SK-N-DZ (cell line): ENCODE results near the gene DHX34. TPM values are rescaled to one million over a fixed set of nuclear protein-coding genes. Genes with fewer than 3 reads are reported as not detected.
"Not testable (repeated sequence)": the region's sequence is repeated elsewhere in the genome, so short reads cannot be mapped to it uniquely, and the experiment has no call there.

ENCODE experiments used
- DNase-seq: peaks from one replicate; pipeline ENCODE4 v3.0.0-alpha.2; 2015; ENCODE audit warnings: low spot score
- polyA plus RNA-seq, 2 experiments: library from polyadenylated mRNA; depleted of rRNA; stranded (reverse); fragments of >200 nt; gene quantifications; 2 replicates each; pipeline ENCODE4 v1.2.3, GENCODE V29; 2014

Gene DHX34, protein sequence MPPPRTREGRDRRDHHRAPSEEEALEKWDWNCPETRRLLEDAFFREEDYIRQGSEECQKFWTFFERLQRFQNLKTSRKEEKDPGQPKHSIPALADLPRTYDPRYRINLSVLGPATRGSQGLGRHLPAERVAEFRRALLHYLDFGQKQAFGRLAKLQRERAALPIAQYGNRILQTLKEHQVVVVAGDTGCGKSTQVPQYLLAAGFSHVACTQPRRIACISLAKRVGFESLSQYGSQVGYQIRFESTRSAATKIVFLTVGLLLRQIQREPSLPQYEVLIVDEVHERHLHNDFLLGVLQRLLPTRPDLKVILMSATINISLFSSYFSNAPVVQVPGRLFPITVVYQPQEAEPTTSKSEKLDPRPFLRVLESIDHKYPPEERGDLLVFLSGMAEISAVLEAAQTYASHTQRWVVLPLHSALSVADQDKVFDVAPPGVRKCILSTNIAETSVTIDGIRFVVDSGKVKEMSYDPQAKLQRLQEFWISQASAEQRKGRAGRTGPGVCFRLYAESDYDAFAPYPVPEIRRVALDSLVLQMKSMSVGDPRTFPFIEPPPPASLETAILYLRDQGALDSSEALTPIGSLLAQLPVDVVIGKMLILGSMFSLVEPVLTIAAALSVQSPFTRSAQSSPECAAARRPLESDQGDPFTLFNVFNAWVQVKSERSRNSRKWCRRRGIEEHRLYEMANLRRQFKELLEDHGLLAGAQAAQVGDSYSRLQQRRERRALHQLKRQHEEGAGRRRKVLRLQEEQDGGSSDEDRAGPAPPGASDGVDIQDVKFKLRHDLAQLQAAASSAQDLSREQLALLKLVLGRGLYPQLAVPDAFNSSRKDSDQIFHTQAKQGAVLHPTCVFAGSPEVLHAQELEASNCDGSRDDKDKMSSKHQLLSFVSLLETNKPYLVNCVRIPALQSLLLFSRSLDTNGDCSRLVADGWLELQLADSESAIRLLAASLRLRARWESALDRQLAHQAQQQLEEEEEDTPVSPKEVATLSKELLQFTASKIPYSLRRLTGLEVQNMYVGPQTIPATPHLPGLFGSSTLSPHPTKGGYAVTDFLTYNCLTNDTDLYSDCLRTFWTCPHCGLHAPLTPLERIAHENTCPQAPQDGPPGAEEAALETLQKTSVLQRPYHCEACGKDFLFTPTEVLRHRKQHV
- 10.8 and 12.8 TPM in 2 replicates for polyA plus RNA-seq (2014; cell fraction: cytosol; rRNA removed)
- 14.2 and 24.6 TPM in 2 replicates for polyA plus RNA-seq (2014; cell fraction: nucleus; rRNA removed)

DNA sequence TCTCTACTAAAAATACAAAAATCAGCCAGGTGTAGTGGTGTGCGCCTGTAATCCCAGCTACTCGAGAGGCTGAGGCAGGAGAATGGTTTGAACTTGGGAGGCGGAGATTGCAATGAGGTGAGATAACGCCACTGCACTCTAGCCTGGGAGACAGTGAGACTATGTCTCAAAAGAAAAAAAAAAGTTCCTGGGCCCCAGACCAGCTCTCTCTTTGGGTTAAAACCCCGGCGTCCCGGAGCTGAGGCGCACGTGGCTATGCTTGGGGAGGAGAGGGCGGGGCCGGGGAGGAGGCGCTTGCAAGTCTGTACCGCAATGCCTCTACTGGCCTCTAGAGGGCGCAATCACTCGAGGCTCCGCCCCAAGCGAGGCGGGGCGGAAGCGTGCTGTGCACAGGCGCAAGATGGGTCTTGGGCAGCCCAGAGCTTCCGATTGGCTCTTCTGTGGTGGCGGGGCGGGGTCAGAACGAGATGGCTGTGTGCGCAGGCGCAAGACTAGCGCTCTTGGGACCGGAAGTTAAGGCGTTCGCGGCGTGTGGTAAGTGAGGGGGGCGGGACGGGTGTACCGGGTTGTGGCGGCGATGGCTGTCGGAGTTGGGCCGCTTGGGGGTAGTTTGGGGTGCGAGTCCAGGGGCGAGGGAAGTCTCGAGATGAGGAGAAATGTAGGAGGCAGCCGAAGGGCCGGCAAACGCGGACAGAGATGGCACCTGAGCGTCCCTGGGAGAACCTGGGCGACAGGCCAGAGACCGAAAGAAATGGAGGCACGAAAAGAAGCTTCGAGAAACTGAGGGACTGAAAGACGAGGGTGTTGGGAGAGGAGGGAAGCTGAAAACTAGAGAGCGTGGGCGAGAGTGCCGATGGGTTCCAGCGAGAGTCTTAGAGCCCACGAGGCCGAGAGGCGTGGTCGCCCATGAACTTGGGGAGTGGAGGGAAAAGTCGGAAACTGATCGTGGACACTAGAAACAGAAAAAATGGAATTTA is at the start of gene DHX34:
DHX34 (plus strand) TSS at position 497 of the 977 bp plus-strand sequence. CDS start 3,716 bp downstream, outside the sequence.
- DNase-seq, result peak; percentile 94

DNA sequence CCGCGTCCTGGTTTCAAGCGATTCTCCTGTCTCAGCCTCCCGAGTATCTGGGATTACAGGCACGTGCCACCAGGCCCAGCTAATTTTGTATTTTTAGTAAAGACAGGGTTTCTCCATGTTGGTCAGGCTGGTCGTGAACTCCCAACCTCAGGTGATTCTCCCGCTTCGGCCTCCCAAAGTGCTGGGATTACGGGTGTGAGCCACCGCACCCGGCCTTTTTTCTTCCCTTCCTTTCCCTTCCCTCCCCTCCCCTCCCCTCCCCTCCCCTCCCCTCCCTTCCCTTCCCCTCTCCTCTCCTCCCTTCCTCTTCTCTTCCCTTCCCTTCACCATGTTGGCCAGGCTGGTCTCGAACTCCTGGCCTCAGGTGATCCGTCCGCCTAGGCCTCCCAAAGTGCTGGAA is 48.2 kb upstream of the DHX34 start:
- not testable (repeated sequence) for DNase-seq

DNA sequence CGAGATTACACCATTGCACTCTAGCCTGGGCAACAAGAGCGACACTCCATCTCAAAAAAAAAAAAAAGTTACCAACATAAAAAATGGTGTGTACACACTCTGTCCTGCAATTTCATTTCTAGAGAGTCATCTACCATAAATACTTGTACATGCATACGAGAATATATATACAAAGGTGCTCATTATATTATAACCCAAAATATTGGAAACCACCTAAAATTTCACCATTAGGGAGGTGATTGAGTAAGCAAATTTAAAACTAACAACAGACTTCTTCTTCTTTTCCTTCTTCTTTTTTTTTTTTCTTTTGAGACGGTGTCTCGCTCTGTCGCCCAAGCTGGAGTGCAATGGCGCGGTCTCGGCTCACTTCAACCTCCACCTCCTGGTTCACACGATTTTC is 46.9 kb upstream of the DHX34 start:
- DNase-seq, result no peak

DNA sequence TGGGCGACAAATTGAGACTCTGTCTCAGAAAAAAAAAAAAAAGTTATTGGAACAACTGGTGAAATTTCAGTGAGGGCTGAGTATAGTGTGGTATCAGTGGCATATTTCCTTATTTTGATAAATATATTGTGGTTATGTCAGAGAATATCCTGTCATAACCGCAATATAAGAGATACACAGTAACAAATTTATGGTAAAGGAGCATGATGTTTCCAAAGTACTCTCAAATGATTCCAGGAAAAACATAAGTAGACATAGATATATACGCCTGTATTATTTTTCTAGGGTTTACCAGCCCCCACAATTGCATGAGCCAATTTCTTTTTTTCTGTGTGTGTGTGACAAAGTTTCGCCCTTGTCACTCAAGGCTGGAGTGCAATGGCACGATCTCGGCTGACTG is 45.1 kb upstream of the DHX34 start:
- no peak for DNase-seq

GRCh38 chr19:47305309-47305751 is 43.8 kb upstream of the DHX34 start:
- peak; percentile 59 for DNase-seq

GRCh38 chr19:47306303-47306702 is 42.8 kb upstream of the DHX34 start:
- no peak for DNase-seq

DNA sequence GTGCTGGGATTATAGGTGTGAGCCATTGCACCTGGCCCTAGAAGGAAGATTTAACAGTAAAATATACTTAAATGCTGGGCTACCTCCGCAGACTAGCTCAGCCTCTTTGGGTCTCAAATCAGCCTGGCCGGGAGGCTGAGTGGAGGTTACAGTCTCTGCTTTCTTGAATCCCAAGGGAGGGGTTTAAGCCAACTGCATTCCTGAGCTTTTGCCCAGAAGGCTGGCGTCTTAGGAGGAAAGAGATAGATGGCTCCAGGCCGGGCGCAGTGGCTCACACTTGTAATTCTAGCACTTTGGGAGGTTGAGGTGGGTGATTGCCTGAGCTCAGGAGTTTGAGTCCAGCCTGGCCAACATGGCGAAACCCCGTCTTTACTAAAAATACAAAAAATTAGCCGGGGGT is 40.1 kb upstream of the DHX34 start:
- DNase-seq, result no peak

- DNase-seq, result no peak
Observed at GRCh38 chr19:47309608-47310007, 39.5 kb upstream of the DHX34 start, which contains the start of gene C5AR1. Gene C5AR1, plus strand, starts transcription at chr19:47309861. Its CDS starts 35 bp downstream, at chr19:47309896.

GRCh38 chr19:47310323-47310722 is 38.8 kb upstream of the DHX34 start:
- no peak for DNase-seq

DNA sequence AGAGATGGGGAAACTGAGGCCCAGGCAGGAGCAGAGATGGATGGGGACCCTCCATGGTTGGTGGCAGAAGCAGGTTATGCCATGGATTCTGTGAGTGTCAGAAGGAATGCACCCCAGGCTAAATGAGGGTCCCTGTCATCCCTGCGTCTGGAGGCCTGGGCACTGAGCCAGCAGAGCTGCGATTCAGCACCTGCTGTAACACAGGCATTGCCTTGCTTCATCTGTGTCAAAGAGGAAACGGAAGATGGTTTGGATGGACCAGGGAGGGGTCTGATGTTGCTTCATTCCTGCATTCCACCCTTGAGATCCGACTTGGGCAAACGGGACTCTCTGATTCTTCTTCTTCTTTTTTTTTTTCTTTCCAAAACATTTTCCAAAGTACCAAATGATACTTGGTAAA is 38.3 kb upstream of the DHX34 start:
- DNase-seq, result no peak

- no peak for DNase-seq
Observed at GRCh38 chr19:47312366-47313006, 36.6 kb upstream of the DHX34 start.

- DNase-seq, result no peak
Observed at GRCh38 chr19:47313754-47314295, 35.3 kb upstream of the DHX34 start.

- DNase-seq, result no peak
Observed at GRCh38 chr19:47315125-47315821, 33.8 kb upstream of the DHX34 start.

DNA sequence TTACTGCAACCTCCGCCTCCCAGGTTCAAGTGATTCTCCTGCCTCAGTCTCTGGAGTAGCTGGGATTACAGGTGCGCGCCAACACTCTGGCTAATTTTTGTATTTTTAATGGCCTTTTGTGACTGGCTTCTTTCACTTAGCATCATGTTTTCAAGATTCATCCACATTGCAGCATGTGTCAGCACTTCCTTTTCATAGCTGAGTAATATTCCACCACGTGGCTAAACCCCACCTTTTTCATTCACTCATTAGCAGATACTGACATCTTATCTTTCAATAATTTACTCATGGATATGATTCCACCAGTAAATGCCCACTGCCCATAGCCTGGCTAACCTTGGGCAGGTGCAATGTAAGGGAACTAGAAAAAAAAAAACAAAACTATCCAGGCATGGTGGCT is 32.6 kb upstream of the DHX34 start:
- no peak for DNase-seq

DNA sequence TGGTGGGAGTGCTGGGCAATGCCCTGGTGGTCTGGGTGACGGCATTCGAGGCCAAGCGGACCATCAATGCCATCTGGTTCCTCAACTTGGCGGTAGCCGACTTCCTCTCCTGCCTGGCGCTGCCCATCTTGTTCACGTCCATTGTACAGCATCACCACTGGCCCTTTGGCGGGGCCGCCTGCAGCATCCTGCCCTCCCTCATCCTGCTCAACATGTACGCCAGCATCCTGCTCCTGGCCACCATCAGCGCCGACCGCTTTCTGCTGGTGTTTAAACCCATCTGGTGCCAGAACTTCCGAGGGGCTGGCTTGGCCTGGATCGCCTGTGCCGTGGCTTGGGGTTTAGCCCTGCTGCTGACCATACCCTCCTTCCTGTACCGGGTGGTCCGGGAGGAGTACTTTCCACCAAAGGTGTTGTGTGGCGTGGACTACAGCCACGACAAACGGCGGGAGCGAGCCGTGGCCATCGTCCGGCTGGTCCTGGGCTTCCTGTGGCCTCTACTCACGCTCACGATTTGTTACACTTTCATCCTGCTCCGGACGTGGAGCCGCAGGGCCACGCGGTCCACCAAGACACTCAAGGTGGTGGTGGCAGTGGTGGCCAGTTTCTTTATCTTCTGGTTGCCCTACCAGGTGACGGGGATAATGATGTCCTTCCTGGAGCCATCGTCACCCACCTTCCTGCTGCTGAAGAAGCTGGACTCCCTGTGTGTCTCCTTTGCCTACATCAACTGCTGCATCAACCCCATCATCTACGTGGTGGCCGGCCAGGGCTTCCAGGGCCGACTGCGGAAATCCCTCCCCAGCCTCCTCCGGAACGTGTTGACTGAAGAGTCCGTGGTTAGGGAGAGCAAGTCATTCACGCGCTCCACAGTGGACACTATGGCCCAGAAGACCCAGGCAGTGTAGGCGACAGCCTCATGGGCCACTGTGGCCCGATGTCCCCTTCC is 28.9 kb upstream of the DHX34 start:
- no peak for DNase-seq

- no peak for DNase-seq
Observed at GRCh38 chr19:47321630-47322029, 27.5 kb upstream of the DHX34 start.

- DNase-seq, result no peak
Observed at GRCh38 chr19:47322058-47322457, 27.1 kb upstream of the DHX34 start.

GRCh38 chr19:47323409-47323808 is 25.7 kb upstream of the DHX34 start:
- no peak for DNase-seq
